ENCODE results near the gene PAOX. TPM values are rescaled to one million over a fixed set of nuclear protein-coding genes. Genes with fewer than 3 reads are reported as not detected.
"Not testable (repeated sequence)": the region's sequence is repeated elsewhere in the genome, so short reads cannot be mapped to it uniquely, and the experiment has no call there.

PAOX gene
- total and polyA plus RNA-seq, 9 of the 15 experiments (the other 6 are each of a cell fraction or from before 2014, with no cell fraction given), result 0.80 to 6.4 (median 2.6) TPM

GRCh38 chr10:133424601-133425000 lies 45.5 kb downstream of the PAOX start, which contains the start of gene SPRN:
Gene SPRN, minus strand, starts transcription at chr10:133424625. Its CDS starts 944 bp downstream, at chr10:133423681.
- H3K27ac ChIP-seq (ENCODE audit: extremely low read depth, low read depth, low read length); POLR2A ChIA-PET; DNase-seq (ENCODE audit: extremely low read depth in 1 of 4, low spot score in 3 of 4); H2AFZ ChIP-seq (ENCODE audit: low read depth, low read length); intact Hi-C loops (cut with micrococcal nuclease); H3K4me2 ChIP-seq (ENCODE audit: insufficient read depth, low read length); in situ Hi-C loops (cut with MboI); H3K4me1 ChIP-seq (replicated peaks in 1 of 2; ENCODE audit: control insufficient read depth in 2 of 2, insufficient read depth in 2 of 2, low read length in 2 of 2); H3K27me3 ChIP-seq (ENCODE audit: control insufficient read depth in 2 of 2, insufficient read depth in 2 of 2, low read length in 2 of 2); CTCF ChIA-PET (ENCODE audit: low intra/inter-chr PET ratio); H3K4me3 ChIP-seq; H3K9me3 ChIP-seq (replicated peaks; ENCODE audit: control insufficient read depth, insufficient read depth, low read depth, low read length); H3K9ac ChIP-seq (ENCODE audit: insufficient read depth in 1 of 2, low read depth in 2 of 2, low read length in 2 of 2); ATAC-seq; H3K79me2 ChIP-seq (ENCODE audit: control insufficient read depth, insufficient read depth, low read length); H3K36me3 ChIP-seq (ENCODE audit: control insufficient read depth, insufficient read depth, low read length); BruUV-seq (replicated peaks); H4K20me1 ChIP-seq (replicated peaks; ENCODE audit: control insufficient read depth, insufficient read depth, low read length); H3K9me1 ChIP-seq (ENCODE audit: control insufficient read depth, insufficient read depth, low read length); FAIRE-seq: not testable (repeated sequence)
- no CpG with 5 or more reads among the region's 37 CpGs for WGBS (ENCODE audit: insufficient coverage, low coverage, missing lambda C conversion rate)

- POLR2A ChIA-PET, result interaction anchor here (0.8 kb wide), 1 partner anchor 144 kb away, joined by 3 read pairs; no protein-coding TSS in a partner anchor
- H3K4me1 ChIP-seq (replicated peaks in 1 of 2; ENCODE audit: control insufficient read depth in 2 of 2, insufficient read depth in 2 of 2, low read length in 2 of 2); ATAC-seq; CTCF ChIA-PET (ENCODE audit: low intra/inter-chr PET ratio); FAIRE-seq; in situ Hi-C loops (cut with MboI); BruUV-seq (replicated peaks); H3K27me3 ChIP-seq (ENCODE audit: control insufficient read depth in 2 of 2, insufficient read depth in 2 of 2, low read length in 2 of 2); H3K4me3 ChIP-seq; H4K20me1 ChIP-seq (replicated peaks; ENCODE audit: control insufficient read depth, insufficient read depth, low read length); H3K9me1 ChIP-seq (ENCODE audit: control insufficient read depth, insufficient read depth, low read length); DNase-seq (ENCODE audit: extremely low read depth in 1 of 4, low spot score in 3 of 4); H3K27ac ChIP-seq (ENCODE audit: extremely low read depth, low read depth, low read length); H3K4me2 ChIP-seq (ENCODE audit: insufficient read depth, low read length); H3K36me3 ChIP-seq (ENCODE audit: control insufficient read depth, insufficient read depth, low read length); H3K9me3 ChIP-seq (replicated peaks; ENCODE audit: control insufficient read depth, insufficient read depth, low read depth, low read length); H3K9ac ChIP-seq (ENCODE audit: insufficient read depth in 1 of 2, low read depth in 2 of 2, low read length in 2 of 2); H3K79me2 ChIP-seq (ENCODE audit: control insufficient read depth, insufficient read depth, low read length); H2AFZ ChIP-seq (ENCODE audit: low read depth, low read length): not testable (repeated sequence)
- intact Hi-C loops (cut with micrococcal nuclease), result loop anchor here (5.0 kb wide), 1 partner anchor 143 kb away; no protein-coding TSS in a partner anchor
- 11% methylated on average over 4 of the region's 4 CpGs for WGBS (ENCODE audit: insufficient coverage, low coverage, missing lambda C conversion rate)
These were observed 50.5 kb downstream of the PAOX start for GRCh38 chr10:133429571-133429970.

All from K562 (cell line).